Activated T-cell treated with anti-CD3 and anti-CD28 coated beads, Interleukin-2, amount 50 U/mL, for 72 hours (primary cell): Measurements from ENCODE around the gene AQP7. TPM values are rescaled to one million over a fixed set of nuclear protein-coding genes. Genes with fewer than 3 reads are reported as not detected.
"Not testable (repeated sequence)": the region's sequence is repeated elsewhere in the genome, so short reads cannot be mapped to it uniquely, and the experiment has no call there.

ENCODE experiments used
- ATAC-seq, 2 donors: fragments of 150-1000 bp; cut with Tn5 transposase; replicated peaks in 1 of 2; 2 replicates each; pipeline ENCODE4 v1.10.0; 2021; ENCODE audit warnings: moderate library complexity in 2 of 2, mild to moderate bottlenecking in 1 of 2
- DNase-seq, 2 donors: peaks; one replicate each; pipeline ENCODE4 v3.0.0; 2021 to 2022; ENCODE audit warnings: mixed read lengths in 1 of 2
- H3K27ac Mint-ChIP-seq: one replicate; pipeline ENCODE4 v1.8.0; 2022; ENCODE audit warnings: mild to moderate bottlenecking, moderate library complexity, mixed read lengths
- H3K27me3 Mint-ChIP-seq: one replicate; pipeline ENCODE4 v1.8.0; 2022; ENCODE audit warnings: low read depth, mixed read lengths
- H3K36me3 Mint-ChIP-seq, 2 donors: one replicate each; pipeline ENCODE4 v1.8.0; 2022; ENCODE audit warnings: mixed read lengths in 2 of 2, mild to moderate bottlenecking in 1 of 2; ENCODE audit not compliant: insufficient read depth in 2 of 2
- H3K4me1 Mint-ChIP-seq: one replicate; pipeline ENCODE4 v1.8.0; 2022; ENCODE audit warnings: low read depth, mixed read lengths
- H3K4me3 Mint-ChIP-seq, 2 donors: one replicate each; pipeline ENCODE4 v1.8.0; 2022; ENCODE audit warnings: mild to moderate bottlenecking in 2 of 2, mixed read lengths in 2 of 2, moderate library complexity in 2 of 2
- H3K9me3 Mint-ChIP-seq, 2 donors: one replicate each; pipeline ENCODE4 v1.8.0; 2022; ENCODE audit warnings: mixed read lengths in 2 of 2
- total RNA-seq, 2 donors: library from RNA; stranded (reverse); gene quantifications; one replicate each; pipeline ENCODE4 v1.2.3, GENCODE V29; 2022

AQP7 gene
- total RNA-seq, 2 donors from 2014 or later: not detected

- not testable (repeated sequence) for H3K27me3 Mint-ChIP-seq, H3K36me3 Mint-ChIP-seq, H3K4me1 Mint-ChIP-seq, H3K9me3 Mint-ChIP-seq, DNase-seq, H3K27ac Mint-ChIP-seq, H3K4me3 Mint-ChIP-seq, ATAC-seq
Observed at GRCh38 chr9:33424492-33424891, 22.1 kb upstream of the AQP7 start.

GRCh38 chr9:33424043-33424442 lies 21.7 kb upstream of the AQP7 start:
- not testable (repeated sequence) for ATAC-seq, H3K27me3 Mint-ChIP-seq

GRCh38 chr9:33419708-33420303 lies 17.4 kb upstream of the AQP7 start:
- ATAC-seq (no peak), DNase-seq (no peak)
- Mint-ChIP-seq H3K4me1 (peaks cover 36% of the 10 kb centered on the region), H3K27me3 (no peaks in the 10 kb centered on the region), H3K9me3 (no peaks in the 10 kb centered on the region), H3K4me3 (no peak overlapping the region), H3K27ac (no peak overlapping the region), H3K36me3 (no peaks in the 10 kb centered on the region)

More at GRCh38 chr9:33424043-33424442, 21.7 kb upstream of the AQP7 start:
- H3K36me3 Mint-ChIP-seq, H3K27ac Mint-ChIP-seq, H3K4me3 Mint-ChIP-seq, H3K9me3 Mint-ChIP-seq, DNase-seq, H3K4me1 Mint-ChIP-seq: not testable (repeated sequence)

GRCh38 chr9:33418090-33418489 lies 15.7 kb upstream of the AQP7 start:
- Mint-ChIP-seq H3K27me3 (no peaks in the 10 kb centered on the region), H3K4me3 (no peak overlapping the region), H3K27ac (no peak overlapping the region), H3K4me1 (peaks cover 46% of the 10 kb centered on the region), H3K36me3 (no peaks in the 10 kb centered on the region), H3K9me3 (no peaks in the 10 kb centered on the region)
- DNase-seq: no peak
- no peak for ATAC-seq

- Mint-ChIP-seq H3K9me3 (no peaks in the 10 kb centered on the region), H3K36me3 (no peaks in the 10 kb centered on the region), H3K27ac (no peak overlapping the region), H3K4me3 (peak overlapping the region in 1 of 2 donors; percentile 31), H3K27me3 (no peaks in the 10 kb centered on the region), H3K4me1 (peaks cover 49% of the 10 kb centered on the region)
- DNase-seq (peak; percentile 18 to 29), ATAC-seq (no peak)
Observed at GRCh38 chr9:33416996-33417395, 14.6 kb upstream of the AQP7 start.

GRCh38 chr9:33415501-33416038 lies 13.2 kb upstream of the AQP7 start:
- Mint-ChIP-seq H3K27me3 (no peaks in the 10 kb centered on the region), H3K4me1 (peaks cover 51% of the 10 kb centered on the region)

GRCh38 chr9:33414889-33415500 lies 12.6 kb upstream of the AQP7 start:
- Mint-ChIP-seq H3K36me3 (no peaks in the 10 kb centered on the region), H3K4me3 (peak overlapping the region; percentile 33 to 80), H3K27ac (peak overlapping the region; percentile 7), H3K4me1 (peaks cover 51% of the 10 kb centered on the region), H3K9me3 (no peaks in the 10 kb centered on the region), H3K27me3 (no peaks in the 10 kb centered on the region)
- ATAC-seq (no peak), DNase-seq (no peak)

More at GRCh38 chr9:33415501-33416038, 13.2 kb upstream of the AQP7 start:
- DNase-seq (peak; percentile 94 to 95), ATAC-seq (peak; percentile 95 to 97)
- Mint-ChIP-seq H3K27ac (peak overlapping the region; percentile 7), H3K36me3 (no peaks in the 10 kb centered on the region), H3K9me3 (no peaks in the 10 kb centered on the region), H3K4me3 (peak overlapping the region; percentile 33 to 80)

- Mint-ChIP-seq H3K9me3 (no peaks in the 10 kb centered on the region), H3K27me3 (no peaks in the 10 kb centered on the region), H3K4me1 (peaks cover 51% of the 10 kb centered on the region), H3K36me3 (no peaks in the 10 kb centered on the region), H3K4me3 (peak overlapping the region; percentile 11 to 80), H3K27ac (peak overlapping the region; percentile 4)
- DNase-seq (peak in 1 of 2 donors; percentile 10), ATAC-seq (peak in 1 of 2 donors; percentile 11)
Observed at GRCh38 chr9:33414268-33414667, 11.9 kb upstream of the AQP7 start.

- ATAC-seq (no peak), DNase-seq (no peak)
- no peaks in the 10 kb centered on the region for H3K27me3 Mint-ChIP-seq
- no peak overlapping the region for H3K4me3 Mint-ChIP-seq
- peaks cover 14% of the 10 kb centered on the region for H3K4me1 Mint-ChIP-seq
- H3K36me3 Mint-ChIP-seq: no peaks in the 10 kb centered on the region
- no peak overlapping the region for H3K27ac Mint-ChIP-seq
- no peaks in the 10 kb centered on the region for H3K9me3 Mint-ChIP-seq
Observed at GRCh38 chr9:33408087-33408486, 5.7 kb upstream of the AQP7 start.

- DNase-seq (no peak), ATAC-seq (no peak)
- Mint-ChIP-seq H3K27me3 (no peaks in the 10 kb centered on the region), H3K4me1 (peaks cover 13% of the 10 kb centered on the region), H3K9me3 (no peaks in the 10 kb centered on the region), H3K27ac (no peak overlapping the region), H3K36me3 (no peaks in the 10 kb centered on the region), H3K4me3 (no peak overlapping the region)
Observed at GRCh38 chr9:33407061-33407460, 4.7 kb upstream of the AQP7 start.

- H3K27me3 Mint-ChIP-seq: no peaks in the 10 kb centered on the region
- H3K4me3 Mint-ChIP-seq: no peak overlapping the region
- no peaks in the 10 kb centered on the region for H3K9me3 Mint-ChIP-seq
- no peak for DNase-seq
- no peaks in the 10 kb centered on the region for H3K36me3 Mint-ChIP-seq
- no peak overlapping the region for H3K27ac Mint-ChIP-seq
- no peak for ATAC-seq
- peaks cover 10% of the 10 kb centered on the region for H3K4me1 Mint-ChIP-seq
Observed at GRCh38 chr9:33404788-33405362, 2.5 kb upstream of the AQP7 start.

- Mint-ChIP-seq H3K9me3 (no peaks in the 10 kb centered on the region), H3K27ac (no peak overlapping the region), H3K36me3 (no peaks in the 10 kb centered on the region), H3K27me3 (no peaks in the 10 kb centered on the region), H3K4me1 (peaks cover 10% of the 10 kb centered on the region), H3K4me3 (no peak overlapping the region)
- DNase-seq: no peak
- ATAC-seq: no peak
Observed at GRCh38 chr9:33403941-33404787, 1.8 kb upstream of the AQP7 start.

- not testable (repeated sequence) for H3K36me3 Mint-ChIP-seq, H3K4me3 Mint-ChIP-seq, H3K27me3 Mint-ChIP-seq, ATAC-seq, H3K27ac Mint-ChIP-seq, DNase-seq, H3K9me3 Mint-ChIP-seq
- H3K4me1 Mint-ChIP-seq: peaks cover 10% of the 10 kb centered on the region
Observed at GRCh38 chr9:33401809-33402208, 559 bp downstream of the AQP7 start.
